Ureter (tissue), 1 donor: Measurements from ENCODE around the gene OBSCN. TPM values are rescaled to one million over a fixed set of nuclear protein-coding genes. Genes with fewer than 3 reads are reported as not detected.
"Not testable (repeated sequence)": the region's sequence is repeated elsewhere in the genome, so short reads cannot be mapped to it uniquely, and the experiment has no call there.

Experiments
- DNase-seq: peaks from one replicate; pipeline ENCODE4 v3.0.0-alpha.2; 2020; ENCODE audit warnings: low spot score
- total RNA-seq: library from RNA; stranded (reverse); gene quantifications from one replicate; pipeline ENCODE4 v1.2.4, GENCODE V29; 2023
- donor health status: DM: yes; HTN: yes; CAD: no.

OBSCN gene
- total RNA-seq, 1 donor from 2014 or later = 42.2 TPM

- DNase-seq = no peak
Measured at GRCh38 chr1:228211531-228212414, 3.9 kb downstream of the OBSCN start.

- DNase-seq = no peak
Measured at GRCh38 chr1:228212415-228212965, 4.6 kb downstream of the OBSCN start.

DNA sequence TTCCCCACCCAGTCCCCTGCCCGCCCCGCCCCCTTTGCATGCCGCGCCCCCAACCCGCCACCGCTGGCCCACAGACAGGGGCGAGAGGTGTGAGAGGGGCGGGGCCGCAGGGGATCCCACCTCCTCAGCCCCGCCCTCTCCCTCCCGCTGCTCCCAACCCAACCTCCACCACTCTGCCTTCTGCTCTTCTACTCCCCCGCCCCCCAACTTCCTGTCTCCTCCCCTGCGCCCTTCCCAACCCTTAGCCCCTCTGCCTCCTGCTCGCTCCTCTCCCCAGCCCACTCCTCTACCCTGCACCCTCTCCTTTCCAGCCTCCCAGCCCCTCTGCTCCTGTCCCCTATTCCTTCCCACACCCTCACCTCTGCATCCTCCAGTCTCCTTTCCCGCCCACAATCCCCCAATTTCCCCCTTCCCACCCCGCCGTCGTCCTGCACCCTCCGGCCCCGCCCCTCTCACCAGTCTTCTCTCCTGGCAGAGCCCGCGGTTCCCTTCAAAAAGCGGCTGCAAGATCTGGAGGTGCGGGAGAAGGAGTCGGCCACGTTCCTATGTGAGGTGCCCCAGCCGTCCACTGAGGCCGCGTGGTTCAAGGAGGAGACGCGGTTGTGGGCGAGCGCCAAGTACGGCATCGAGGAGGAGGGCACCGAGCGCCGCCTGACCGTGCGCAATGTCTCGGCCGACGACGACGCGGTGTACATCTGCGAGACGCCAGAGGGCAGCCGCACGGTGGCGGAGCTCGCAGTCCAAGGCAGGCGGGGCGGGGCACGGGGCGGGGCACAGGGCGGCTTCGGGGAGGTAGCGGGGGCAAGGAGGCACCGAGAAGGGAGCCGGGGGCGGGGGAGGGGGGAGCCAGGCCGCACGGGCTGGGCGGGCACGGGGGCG is 5.4 kb downstream of the OBSCN start:
- DNase-seq = peak; percentile 90

- DNase-seq = no peak
Measured at GRCh38 chr1:228213917-228214808, 6.3 kb downstream of the OBSCN start.

- DNase-seq = no peak
Measured at GRCh38 chr1:228214921-228215662, 7.2 kb downstream of the OBSCN start.

DNA sequence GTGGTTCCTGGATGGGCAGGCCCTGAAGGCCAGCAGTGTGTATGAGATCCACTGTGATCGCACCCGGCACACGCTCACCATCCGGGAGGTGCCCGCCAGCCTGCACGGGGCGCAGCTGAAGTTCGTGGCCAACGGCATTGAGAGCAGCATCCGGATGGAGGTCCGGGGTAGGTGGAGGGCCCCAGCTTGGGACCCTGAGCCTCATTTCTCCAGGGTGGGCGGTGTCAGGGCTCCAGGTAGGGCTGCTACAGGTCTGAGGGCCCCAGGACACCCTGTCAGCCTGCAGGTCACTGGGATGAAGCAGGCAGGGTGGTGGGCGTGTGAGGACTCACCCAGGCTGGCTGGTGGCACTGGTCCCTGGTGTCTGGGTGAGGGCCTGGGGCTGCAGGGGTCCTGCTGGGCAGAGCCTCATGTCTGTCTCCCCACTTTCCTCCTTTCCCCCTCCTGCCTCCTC is 7.8 kb downstream of the OBSCN start:
- peak; percentile 40 for DNase-seq

GRCh38 chr1:228216371-228217320 is 8.8 kb downstream of the OBSCN start:
- no peak for DNase-seq

DNA sequence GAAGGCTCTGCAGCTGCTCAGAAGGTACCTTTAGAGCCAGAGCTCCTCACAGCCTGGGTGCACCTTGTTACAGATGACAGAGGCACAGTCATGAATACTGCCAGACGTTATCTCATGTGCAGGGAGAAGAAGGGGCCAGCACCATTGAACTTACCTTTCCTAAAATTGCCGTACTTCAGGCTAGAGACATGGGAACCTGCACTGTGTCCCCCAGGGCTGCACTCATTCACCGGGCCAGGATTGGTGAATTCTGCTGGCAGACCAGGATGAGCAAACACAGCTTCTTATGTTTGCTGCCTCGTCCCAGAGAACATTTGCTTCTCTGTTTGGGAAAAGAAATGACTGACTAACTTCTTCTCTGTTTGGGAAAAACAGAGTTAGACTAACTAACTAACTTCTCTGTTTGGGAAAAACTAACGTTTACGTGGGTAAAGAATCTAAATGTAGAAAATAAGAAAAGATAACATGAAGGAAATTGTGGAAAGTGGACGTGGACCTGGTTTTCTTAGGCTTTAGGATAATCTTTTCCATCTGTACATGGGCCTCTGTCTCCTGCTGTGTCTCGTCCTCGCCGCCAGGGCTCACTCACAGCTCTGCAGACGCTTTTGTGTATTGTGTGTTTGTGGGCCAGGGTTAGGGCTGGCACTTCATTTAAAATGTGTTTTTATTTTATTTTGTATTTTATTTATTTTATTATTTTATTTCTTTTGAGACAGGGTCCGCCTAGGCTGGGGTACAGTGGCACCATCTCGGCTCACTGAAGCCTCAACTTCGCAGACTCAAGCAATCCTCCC is 9.9 kb downstream of the OBSCN start:
- no peak for DNase-seq

DNA sequence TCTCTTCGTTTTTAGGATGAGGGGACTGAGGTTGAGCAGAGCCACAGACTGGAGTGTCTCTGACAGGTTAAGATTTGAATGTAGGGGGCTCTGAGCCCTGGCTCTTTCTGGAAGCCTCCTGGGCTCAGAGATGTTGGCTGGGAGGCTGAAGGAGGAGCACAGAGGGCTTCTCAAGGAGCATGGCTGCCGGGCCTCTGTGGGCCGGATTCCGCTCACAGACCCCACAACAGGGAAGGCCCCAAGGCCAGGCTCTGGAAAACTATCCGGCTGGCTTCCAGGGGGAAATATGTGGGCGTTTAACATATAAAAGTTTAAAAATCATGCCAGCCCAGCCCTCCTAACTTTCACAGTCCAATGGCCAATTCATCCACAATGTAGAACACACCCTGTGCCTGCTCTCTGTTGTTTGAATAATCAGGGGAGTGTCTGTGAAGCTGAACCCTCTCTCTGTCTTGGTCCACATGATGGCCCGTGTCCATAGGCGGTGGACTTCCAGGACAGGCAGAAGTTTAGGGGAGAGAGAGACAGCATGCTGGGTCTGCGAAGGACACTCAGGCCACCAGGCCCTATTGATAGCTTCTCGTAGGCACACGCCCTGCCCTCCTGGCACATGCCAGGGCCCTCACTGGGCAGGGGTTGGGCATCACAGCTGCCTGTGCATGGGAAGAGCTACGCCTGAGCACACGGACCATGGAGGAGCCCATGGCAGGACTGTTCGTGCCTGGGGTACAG is 10.8 kb downstream of the OBSCN start:
- no peak for DNase-seq

DNA sequence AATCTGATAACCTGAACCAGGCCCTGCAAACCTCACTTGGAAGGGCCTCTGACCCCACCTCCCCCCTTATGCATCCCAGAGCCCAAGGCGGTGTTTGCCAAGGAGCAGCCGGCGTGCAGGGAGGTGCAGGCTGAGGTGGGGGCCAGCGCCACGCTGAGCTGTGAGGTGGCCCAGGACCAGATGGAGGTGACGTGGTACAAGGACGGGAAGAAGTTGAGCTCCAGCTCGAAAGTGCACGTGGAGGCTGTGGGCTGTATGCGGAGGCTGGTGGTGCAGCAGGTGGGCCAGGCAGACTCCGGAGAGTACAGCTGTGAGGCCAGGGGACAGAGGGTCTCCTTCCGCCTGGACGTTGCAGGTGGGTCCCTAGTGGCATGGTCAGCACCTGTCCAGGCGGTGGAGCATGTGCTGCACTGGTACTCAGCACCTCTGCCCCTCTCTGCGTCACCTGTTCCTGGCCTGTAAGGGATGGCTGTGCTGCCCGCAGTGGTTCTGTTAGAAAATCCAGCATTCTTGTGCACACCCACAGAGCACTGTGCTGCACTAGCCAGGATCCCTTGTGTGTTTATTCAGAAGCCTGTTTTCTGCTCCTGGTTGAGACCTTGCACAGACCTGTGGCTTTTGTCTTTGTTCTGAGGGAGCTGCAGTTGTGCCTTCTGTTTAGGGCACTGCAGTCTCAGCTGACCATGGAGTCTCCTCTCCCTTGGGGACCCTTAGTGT is 11.6 kb downstream of the OBSCN start:
- no peak for DNase-seq

DNA sequence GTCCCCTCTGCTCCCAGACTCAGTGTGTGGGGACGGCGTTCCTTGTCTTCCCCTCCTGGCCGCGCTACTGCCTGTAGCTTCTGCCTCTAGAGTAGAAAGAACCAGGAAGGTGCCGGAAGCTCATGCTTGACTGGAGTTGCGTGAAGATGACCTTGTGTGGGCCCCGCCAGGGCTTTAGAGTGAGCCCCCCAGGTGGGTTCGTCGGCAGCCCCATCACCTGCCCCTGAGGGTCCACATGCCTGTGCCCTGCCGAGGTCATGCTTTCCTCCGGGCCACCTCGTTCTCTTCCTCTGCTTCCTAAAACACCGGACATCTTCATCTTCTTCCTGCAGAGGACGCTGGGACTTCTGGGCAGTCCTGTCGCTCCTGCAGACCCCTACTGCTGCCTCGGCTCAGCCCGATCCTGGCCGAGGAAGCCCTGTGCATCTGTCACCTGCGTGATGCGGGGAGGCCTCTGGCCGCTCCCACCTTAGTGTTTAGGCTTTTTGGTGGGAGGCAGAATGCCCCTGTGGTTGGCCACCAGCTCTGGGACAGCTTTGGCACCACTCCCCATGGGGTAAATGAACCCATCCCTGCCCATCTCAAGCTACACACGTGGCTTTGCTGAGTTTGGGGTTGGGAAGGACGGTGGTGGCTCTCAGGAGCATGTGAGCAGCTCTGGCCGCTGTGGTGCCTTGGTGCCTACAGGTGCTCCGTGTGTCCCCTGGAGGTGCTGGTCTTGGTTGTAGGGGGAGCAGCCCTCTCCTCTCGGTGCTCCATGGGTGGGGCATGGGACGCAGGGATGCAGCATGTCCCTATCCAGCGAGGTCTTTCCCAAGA is 12.3 kb downstream of the OBSCN start:
- no peak for DNase-seq

GRCh38 chr1:228221097-228221496 is 13.3 kb downstream of the OBSCN start:
- DNase-seq = not testable (repeated sequence)

DNA sequence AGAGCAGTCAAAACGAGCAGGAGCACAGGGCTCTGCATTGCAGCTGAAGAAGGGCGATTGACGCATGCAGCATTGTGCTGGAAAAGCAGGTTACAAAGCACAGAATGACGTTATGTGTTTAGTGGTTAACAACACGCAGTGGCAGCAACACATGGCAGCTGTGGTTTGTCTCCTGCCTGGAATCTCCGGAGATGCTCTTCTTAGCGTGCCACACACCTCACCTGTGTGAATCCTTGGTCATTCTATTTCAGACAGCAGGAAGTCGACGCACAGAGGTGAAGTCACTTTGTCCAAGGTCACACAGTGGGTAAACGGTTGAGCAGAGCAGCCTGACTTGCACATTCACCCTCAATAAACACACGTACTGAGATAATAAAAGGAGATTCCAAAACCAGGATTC is 14.7 kb downstream of the OBSCN start:
- no peak for DNase-seq

GRCh38 chr1:228224198-228225164 is 16.6 kb downstream of the OBSCN start:
- DNase-seq = no peak

DNA sequence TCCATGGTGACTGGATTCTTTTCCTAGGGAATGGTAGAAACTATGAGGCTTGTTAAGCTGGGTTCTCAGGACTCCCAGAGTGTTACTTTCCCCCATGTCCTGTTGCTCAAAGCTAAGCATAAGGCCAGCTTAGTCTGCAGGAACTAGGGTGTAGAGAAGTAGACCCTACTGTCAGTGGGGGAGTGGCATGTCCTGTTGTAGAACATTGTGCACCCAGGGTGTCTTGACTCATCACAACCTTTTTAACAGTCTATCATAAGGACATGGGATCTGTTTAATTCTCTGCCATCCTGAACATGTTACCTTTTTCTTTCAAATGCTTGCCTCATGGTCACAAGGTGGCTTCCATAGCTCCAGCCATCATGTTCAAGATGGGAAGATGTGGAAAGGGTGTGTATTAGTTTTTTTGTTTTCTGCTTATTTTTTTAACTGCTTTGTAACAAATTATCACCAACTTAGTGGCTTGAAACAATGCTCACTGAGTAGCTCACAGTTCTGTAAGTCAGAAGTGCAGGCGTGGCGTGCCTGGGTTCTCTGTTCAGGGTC is 17.4 kb downstream of the OBSCN start:
- no peak for DNase-seq
